Spleen (tissue), 11 donors: Measurements from ENCODE around the gene FBN1. TPM values are rescaled to one million over a fixed set of nuclear protein-coding genes. Genes with fewer than 3 reads are reported as not detected.

ENCODE experiments used
- DNase-seq: peaks from one replicate; pipeline ENCODE4 v3.0.0-alpha.2; 2020
- H3K27ac ChIP-seq, 8 donors: fragments of 200-600 bp; sonication (generic) in 7 of 8; 1 replicate in 4 of 8; 2 replicates in 4 of 8; pipeline versions ENCODE4 v1.5.0 to v1.8.0; 2016 to 2021; ENCODE audit warnings: inconsistent platforms in 4 of 8, mild to moderate bottlenecking in 4 of 8, moderate library complexity in 1 of 8
- H3K27me3 ChIP-seq, 7 donors: fragments of 200-600 bp; sonication (generic) in 6 of 7; replicated peaks in 1 of 7; 1 replicate in 4 of 7; 2 replicates in 3 of 7; pipeline versions ENCODE4 v1.5.0 to v1.8.0; 2016 to 2021; ENCODE audit warnings: inconsistent platforms in 3 of 7, mild to moderate bottlenecking in 1 of 7
- H3K36me3 ChIP-seq, 6 donors: fragments of 200-600 bp; sonication (generic) in 5 of 6; 1 replicate in 4 of 6; 2 replicates in 2 of 6; pipeline versions ENCODE4 v1.5.0 to v1.8.0; 2016 to 2021; ENCODE audit warnings: inconsistent platforms in 2 of 6
- H3K4me1 ChIP-seq, 6 donors: fragments of 200-600 bp; sonication (generic) in 5 of 6; 1 replicate in 3 of 6; 2 replicates in 3 of 6; pipeline versions ENCODE4 v1.5.0 to v1.8.0; 2016 to 2021; ENCODE audit warnings: inconsistent platforms in 3 of 6
- H3K4me3 ChIP-seq, 8 donors: fragments of 200-600 bp; sonication (generic) in 7 of 8; 1 replicate in 4 of 8; 2 replicates in 4 of 8; pipeline versions ENCODE4 v1.5.0 to v1.8.0; 2016 to 2021; ENCODE audit warnings: inconsistent platforms in 4 of 8, mild to moderate bottlenecking in 4 of 8, moderate library complexity in 2 of 8
- H3K9me3 ChIP-seq, 8 donors: fragments of 200-600 bp; sonication (generic) in 7 of 8; 1 replicate in 4 of 8; 2 replicates in 4 of 8; pipeline versions ENCODE4 v1.5.0 to v1.8.0; 2016 to 2021; ENCODE audit warnings: inconsistent platforms in 4 of 8
- POLR2A ChIP-seq, 3 donors: fragments of 450-650 bp; IDR thresholded peaks; one replicate each; pipeline ENCODE4 v1.5.1; 2017; ENCODE audit warnings: antibody characterized with exemption in 3 of 3, mild to moderate bottlenecking in 1 of 3
- POLR2AphosphoS5 ChIP-seq, 3 donors: sonication (generic); formaldehyde crosslinking; IDR thresholded peaks; one replicate each; pipeline ENCODE4 v1.5.1; 2017; ENCODE audit warnings: antibody characterized with exemption in 3 of 3
- WGBS, 5 donors: extraction: QIAGEN DNeasy Blood & Tissue Kit in 3 of 5; methylation state at CpG; one replicate each; pipeline versions ENCODE4 v1.1.5 to v1.1.7; 2013 to 2018; 5-methylcytosine and 5-hydroxymethylcytosine counted together
- intact Hi-C: fragments of 100-400 bp; cut with DNase I; formaldehyde crosslinking; loops from one replicate; pipeline ENCODE4 v1.15.0; 2023; ENCODE audit warnings: low total_unique reads
- polyA plus RNA-seq, 3 donors: library from polyadenylated mRNA; stranded (reverse); fragments of 200-250 nt; gene quantifications; one replicate each; pipeline ENCODE4 v1.2.1, GENCODE V29; 2013
- total RNA-seq, 7 donors: library from RNA; depleted of rRNA in 3 of 7; stranded (reverse); fragments of >200 nt in 3 of 7; fragmentation: NEBNext Ultra II Directional in 4 of 7; extraction: Animal tissue kit (Norgen Biotek cat#: 25700) in 4 of 7; gene quantifications; one replicate each; pipeline versions ENCODE4 v1.1.0 to v1.2.1, GENCODE V29; 2016 to 2021
- TF ChIP-seq, protein P1 (sequence below), 11 experiments: fragments of 200-600 bp in 7 of 11; fragments of 450-650 bp in 4 of 11; sonication (generic) in 4 of 11; IDR thresholded peaks in 8 of 11; conservative IDR thresholded peaks in 3 of 11; 1 replicate in 7 of 11; 2 replicates in 4 of 11; pipeline versions ENCODE4 v1.4.0 to v1.8.0; 2016 to 2021; ENCODE audit warnings: antibody characterized with exemption in 11 of 11, inconsistent platforms in 4 of 11, mild to moderate bottlenecking in 1 of 11
- donor health status: healthy with polysubstance abuse.
- donor health status: DM: no; HTN: no; CAD: no; lungs with moderate emphysema.
- donor health status: DM: no; HTN: no; CAD: no.
- donor health status: Bipolar disorder and iron deficiency.
- donor health status: healthy.
- donor health status: DM: no; HTN: no; CAD: no.
- donor health status: DM: yes; HTN: yes; CAD: no.

The FBN1 gene
- total and polyA plus RNA-seq, 10 donors, result 3.2 to 139 (median 45.4) TPM

DNA sequence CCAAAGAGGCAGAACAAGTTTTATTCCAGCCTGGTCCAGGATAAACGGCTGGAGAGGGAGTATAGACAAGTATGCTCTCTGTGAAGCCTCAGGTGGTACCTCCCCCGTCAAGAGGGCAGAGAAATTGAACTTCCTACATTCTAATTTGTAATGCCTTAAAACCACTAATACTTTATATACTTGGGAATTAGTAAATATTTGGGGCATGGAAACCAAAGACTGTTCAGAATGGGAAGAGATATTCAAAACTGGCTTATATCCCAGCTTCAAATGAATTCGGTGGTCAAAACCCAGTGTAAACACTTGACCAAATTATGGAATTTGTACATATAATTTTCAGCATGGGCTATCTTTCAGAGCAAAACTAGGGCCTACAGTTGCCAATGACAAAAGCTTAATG lies 122.6 kb downstream of the FBN1 start:
- no peak overlapping the region for H3K4me3 ChIP-seq
- no peaks in the 10 kb centered on the region for H3K4me1 ChIP-seq
- DNase-seq, result no peak
- 88 to 96% (median 90%) methylated on average over 3 of the region's 3 CpGs for WGBS, 5 donors
- no peak overlapping the region for H3K27ac ChIP-seq
- peaks cover 0 to 59% (median 2%) of the 10 kb centered on the region in 6 donors for H3K36me3 ChIP-seq
- H3K9me3 ChIP-seq, result no peaks in the 10 kb centered on the region
- no peak for TF ChIP-seq POLR2AphosphoS5 (IDR thresholded peaks at IDR 0.05)
- TF ChIP-seq, protein P1, sequence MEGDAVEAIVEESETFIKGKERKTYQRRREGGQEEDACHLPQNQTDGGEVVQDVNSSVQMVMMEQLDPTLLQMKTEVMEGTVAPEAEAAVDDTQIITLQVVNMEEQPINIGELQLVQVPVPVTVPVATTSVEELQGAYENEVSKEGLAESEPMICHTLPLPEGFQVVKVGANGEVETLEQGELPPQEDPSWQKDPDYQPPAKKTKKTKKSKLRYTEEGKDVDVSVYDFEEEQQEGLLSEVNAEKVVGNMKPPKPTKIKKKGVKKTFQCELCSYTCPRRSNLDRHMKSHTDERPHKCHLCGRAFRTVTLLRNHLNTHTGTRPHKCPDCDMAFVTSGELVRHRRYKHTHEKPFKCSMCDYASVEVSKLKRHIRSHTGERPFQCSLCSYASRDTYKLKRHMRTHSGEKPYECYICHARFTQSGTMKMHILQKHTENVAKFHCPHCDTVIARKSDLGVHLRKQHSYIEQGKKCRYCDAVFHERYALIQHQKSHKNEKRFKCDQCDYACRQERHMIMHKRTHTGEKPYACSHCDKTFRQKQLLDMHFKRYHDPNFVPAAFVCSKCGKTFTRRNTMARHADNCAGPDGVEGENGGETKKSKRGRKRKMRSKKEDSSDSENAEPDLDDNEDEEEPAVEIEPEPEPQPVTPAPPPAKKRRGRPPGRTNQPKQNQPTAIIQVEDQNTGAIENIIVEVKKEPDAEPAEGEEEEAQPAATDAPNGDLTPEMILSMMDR (IDR thresholded peaks at IDR 0.05 in 8 of 11, conservative IDR thresholded peaks at IDR 0.05 in 3 of 11), result no peak
- TF ChIP-seq POLR2A (IDR thresholded peaks at IDR 0.05), result no peak
- intact Hi-C loops, result no loop called here
- H3K27me3 ChIP-seq, result no peaks in the 10 kb centered on the region

DNA sequence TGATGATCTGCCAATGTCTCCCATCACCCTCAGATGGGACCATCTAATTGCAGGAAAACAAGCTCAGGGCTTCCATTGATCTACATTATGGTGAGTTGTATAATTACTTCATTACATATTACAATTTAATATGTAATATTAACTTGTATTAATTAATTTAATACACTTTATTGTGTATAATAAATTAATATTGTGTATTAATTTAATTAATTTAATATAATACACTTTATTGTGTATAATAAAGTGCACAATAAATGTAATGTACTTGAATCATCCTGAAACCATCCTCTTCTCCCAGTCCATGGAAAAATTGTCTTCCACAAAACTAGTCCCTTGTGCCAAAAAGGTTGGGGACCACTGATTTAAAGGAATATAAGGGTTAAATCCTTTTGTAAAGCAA lies 123.4 kb downstream of the FBN1 start:
- H3K4me3 ChIP-seq, result no peak overlapping the region
- no peak overlapping the region for H3K27ac ChIP-seq
- no peak for TF ChIP-seq POLR2AphosphoS5 (IDR thresholded peaks at IDR 0.05)
- TF ChIP-seq, protein P1 (IDR thresholded peaks at IDR 0.05 in 8 of 11, conservative IDR thresholded peaks at IDR 0.05 in 3 of 11), result no peak
- no peak for TF ChIP-seq POLR2A (IDR thresholded peaks at IDR 0.05)
- H3K27me3 ChIP-seq, result no peaks in the 10 kb centered on the region
- peaks cover 0 to 59% (median 2%) of the 10 kb centered on the region in 6 donors for H3K36me3 ChIP-seq
- no peak for DNase-seq
- intact Hi-C loops, result no loop called here
- H3K9me3 ChIP-seq, result no peaks in the 10 kb centered on the region
- H3K4me1 ChIP-seq, result no peaks in the 10 kb centered on the region

DNA sequence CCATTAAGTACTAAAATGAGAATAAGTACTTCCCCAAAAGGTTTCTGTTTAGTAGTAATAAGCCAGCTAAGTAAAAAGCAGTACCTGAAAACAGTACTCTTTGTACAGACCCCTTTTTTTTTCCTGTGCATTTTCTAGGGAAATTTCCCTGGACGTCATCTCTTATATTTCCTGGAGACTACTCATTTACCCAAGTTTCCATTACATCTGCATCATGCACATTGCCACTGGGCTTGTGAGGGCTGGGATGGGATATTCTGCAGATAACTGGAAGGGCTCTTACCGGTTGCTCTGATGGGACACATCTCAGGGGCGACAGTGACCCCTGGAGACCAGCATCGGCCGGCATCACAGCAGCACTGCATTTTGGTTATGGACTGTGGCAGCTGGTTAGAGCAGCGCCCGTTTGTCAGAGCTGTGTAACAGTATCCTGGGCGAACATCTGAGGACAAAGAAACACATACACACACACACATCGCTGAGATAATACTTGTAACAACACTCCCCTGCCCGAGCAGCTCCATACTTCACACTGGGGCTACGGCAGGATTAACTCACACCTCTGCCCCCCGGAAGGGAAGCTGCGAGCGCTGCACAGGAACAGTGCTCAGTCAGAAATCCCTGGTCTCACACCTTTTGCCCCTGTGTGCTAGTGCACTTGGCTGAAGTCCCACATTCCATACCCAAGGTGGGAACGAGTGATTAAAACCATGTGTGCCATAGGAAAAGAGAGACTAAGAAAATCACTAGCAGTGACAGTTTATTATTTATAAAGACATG lies 124.9 kb downstream of the FBN1 start:
- no peaks in the 10 kb centered on the region for H3K9me3 ChIP-seq
- TF ChIP-seq POLR2AphosphoS5 (IDR thresholded peaks at IDR 0.05) (no peak), POLR2A (IDR thresholded peaks at IDR 0.05) (no peak)
- TF ChIP-seq, protein P1 (IDR thresholded peaks at IDR 0.05 in 8 of 11, conservative IDR thresholded peaks at IDR 0.05 in 3 of 11), result no peak
- no peaks in the 10 kb centered on the region for H3K27me3 ChIP-seq
- no peak overlapping the region for H3K4me3 ChIP-seq
- H3K4me1 ChIP-seq, result no peaks in the 10 kb centered on the region
- 92 to 94% (median 93%) methylated on average over 15 of the region's 15 CpGs for WGBS, 5 donors
- H3K36me3 ChIP-seq, result peaks cover 0 to 47% (median 2%) of the 10 kb centered on the region in 6 donors
- no peak overlapping the region for H3K27ac ChIP-seq
- intact Hi-C loops, result no loop called here
- no peak for DNase-seq

DNA sequence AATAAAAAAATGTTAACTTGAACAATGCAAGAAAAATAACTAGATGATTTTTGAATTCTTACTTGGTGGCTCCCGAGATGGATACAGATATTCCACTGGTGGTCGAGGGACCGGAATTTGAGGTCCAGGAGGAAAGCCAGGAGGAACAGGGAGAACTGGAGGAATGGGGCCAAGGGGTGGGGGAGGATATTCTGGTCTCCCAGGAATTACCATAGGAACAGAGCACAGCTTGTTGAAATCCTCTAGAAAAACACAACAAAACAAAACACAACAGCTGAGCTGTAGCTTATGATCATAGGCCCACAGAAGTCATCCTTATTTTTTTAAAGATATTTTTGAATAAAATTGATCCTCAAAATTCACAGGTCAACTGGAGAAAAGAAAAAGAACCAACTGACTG lies 129.4 kb downstream of the FBN1 start:
- no peak overlapping the region for H3K4me3 ChIP-seq
- H3K27me3 ChIP-seq, result no peaks in the 10 kb centered on the region
- H3K4me1 ChIP-seq, result peaks cover 0 to 3% (median 0%) of the 10 kb centered on the region in 6 donors
- intact Hi-C loops, result loop anchor here (10.0 kb wide), 1 partner anchor 119 kb away; no protein-coding TSS in a partner anchor
- TF ChIP-seq, protein P1 (IDR thresholded peaks at IDR 0.05 in 8 of 11, conservative IDR thresholded peaks at IDR 0.05 in 3 of 11), result no peak
- TF ChIP-seq POLR2A (IDR thresholded peaks at IDR 0.05) (no peak), POLR2AphosphoS5 (IDR thresholded peaks at IDR 0.05) (no peak)
- no peak for DNase-seq
- H3K27ac ChIP-seq, result no peak overlapping the region
- H3K36me3 ChIP-seq, result peaks cover 0 to 58% (median 0%) of the 10 kb centered on the region in 6 donors
- no peaks in the 10 kb centered on the region for H3K9me3 ChIP-seq
- 91 to 97% (median 92%) methylated on average over 3 of the region's 3 CpGs for WGBS, 5 donors
